Upper lobe of left lung (tissue), 4 donors: Measurements from ENCODE around the gene APMAP.

Source experiments
- CTCF ChIP-seq, 6 experiments: fragments of 450-650 bp in 4 of 6; fragments of 200-600 bp in 2 of 6; sonication (generic) in 2 of 6; IDR thresholded peaks; one replicate each; pipeline ENCODE4 v1.5.1; 2016 to 2019; ENCODE audit warnings: antibody characterized with exemption in 6 of 6
- POLR2AphosphoS5 ChIP-seq, 2 donors: sonication (generic); formaldehyde crosslinking; IDR thresholded peaks; one replicate each; pipeline ENCODE4 v1.5.1; 2017; ENCODE audit warnings: antibody characterized with exemption in 2 of 2

DNA sequence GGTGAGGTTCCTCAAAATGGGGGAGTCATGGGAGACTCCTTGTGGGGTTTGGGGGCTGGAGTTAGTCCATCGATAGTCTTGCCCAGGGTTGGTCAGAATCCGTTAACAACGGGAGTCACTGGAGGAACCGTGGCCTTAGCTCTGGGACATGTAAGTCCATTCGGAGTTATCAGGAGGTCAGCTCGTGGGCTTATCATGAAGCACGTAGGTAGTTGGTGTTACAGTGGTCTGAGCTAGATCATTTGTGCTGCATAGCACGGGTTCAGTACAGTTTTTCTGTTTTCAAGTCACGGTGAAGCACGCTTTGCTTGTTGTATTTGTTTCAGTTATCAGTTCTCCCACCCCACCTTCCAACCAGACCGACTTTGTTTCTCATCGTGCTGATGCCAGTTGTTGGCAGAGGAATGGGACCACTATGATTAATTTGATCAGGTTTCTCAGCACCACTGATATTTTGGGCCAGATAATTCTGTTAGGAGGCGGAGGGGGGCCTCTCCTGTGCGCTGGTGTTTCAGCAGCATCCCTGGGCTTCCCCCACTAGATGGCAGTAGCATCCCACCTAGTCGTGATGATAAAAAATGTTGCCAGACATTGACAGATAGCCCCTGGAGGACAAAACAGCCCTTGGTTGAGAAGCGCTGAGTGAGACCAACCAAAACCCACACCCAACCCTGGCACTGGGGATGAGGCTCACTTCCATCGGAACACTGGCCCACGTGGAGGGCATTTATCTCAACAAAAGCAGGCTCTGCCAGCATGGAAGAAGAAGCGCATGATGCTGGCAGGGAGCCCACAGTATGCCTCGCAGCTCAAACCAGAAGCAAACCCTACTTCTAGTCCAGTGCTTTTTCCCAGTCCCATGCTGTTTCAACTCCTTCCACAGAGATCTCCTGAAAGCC, 2.2 kb upstream of the APMAP start:
- peak; percentile 90 to 94 (median 92) for TF ChIP-seq CTCF (IDR thresholded peaks at IDR 0.05)
- no peak for TF ChIP-seq POLR2AphosphoS5 (IDR thresholded peaks at IDR 0.05)
